ENCODE data around the gene JTB. TPM values are rescaled to one million over a fixed set of nuclear protein-coding genes. Genes with fewer than 3 reads are reported as not detected.

The JTB gene
- total and polyA plus RNA-seq, 12 donors: 49.4 to 225 (median 66.1) TPM

GRCh38 chr1:153957744-153958110, 19.7 kb downstream of the JTB start:
- peak in 5 of 8 donors; percentile 0 to 28 (median 1) for ATAC-seq
- intact Hi-C loops (cut with DNase I): loop anchor here in 1 of 10 donors (10.0 kb wide), 1 partner anchor 163 kb away; no protein-coding TSS in a partner anchor
- peaks cover 0 to 53% (median 25%) of the 10 kb centered on the region in 9 donors for H3K36me3 ChIP-seq
- 1% methylated on average over 13 of the region's 13 CpGs for WGBS, 2 donors
- peak overlapping the region; percentile 85 to 98 (median 94) for H3K27ac ChIP-seq
- TF ChIP-seq, protein P1, sequence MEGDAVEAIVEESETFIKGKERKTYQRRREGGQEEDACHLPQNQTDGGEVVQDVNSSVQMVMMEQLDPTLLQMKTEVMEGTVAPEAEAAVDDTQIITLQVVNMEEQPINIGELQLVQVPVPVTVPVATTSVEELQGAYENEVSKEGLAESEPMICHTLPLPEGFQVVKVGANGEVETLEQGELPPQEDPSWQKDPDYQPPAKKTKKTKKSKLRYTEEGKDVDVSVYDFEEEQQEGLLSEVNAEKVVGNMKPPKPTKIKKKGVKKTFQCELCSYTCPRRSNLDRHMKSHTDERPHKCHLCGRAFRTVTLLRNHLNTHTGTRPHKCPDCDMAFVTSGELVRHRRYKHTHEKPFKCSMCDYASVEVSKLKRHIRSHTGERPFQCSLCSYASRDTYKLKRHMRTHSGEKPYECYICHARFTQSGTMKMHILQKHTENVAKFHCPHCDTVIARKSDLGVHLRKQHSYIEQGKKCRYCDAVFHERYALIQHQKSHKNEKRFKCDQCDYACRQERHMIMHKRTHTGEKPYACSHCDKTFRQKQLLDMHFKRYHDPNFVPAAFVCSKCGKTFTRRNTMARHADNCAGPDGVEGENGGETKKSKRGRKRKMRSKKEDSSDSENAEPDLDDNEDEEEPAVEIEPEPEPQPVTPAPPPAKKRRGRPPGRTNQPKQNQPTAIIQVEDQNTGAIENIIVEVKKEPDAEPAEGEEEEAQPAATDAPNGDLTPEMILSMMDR (IDR thresholded peaks at IDR 0.05): no peak
- peaks cover 16 to 76% (median 56%) of the 10 kb centered on the region in 9 donors for H3K4me1 ChIP-seq
- H3K9me3 ChIP-seq: no peaks in the 10 kb centered on the region
- no peak for DNase-seq
- peak overlapping the region; percentile 71 to 99 (median 94) for H3K4me3 ChIP-seq
- no peaks in the 10 kb centered on the region for H3K27me3 ChIP-seq

DNA sequence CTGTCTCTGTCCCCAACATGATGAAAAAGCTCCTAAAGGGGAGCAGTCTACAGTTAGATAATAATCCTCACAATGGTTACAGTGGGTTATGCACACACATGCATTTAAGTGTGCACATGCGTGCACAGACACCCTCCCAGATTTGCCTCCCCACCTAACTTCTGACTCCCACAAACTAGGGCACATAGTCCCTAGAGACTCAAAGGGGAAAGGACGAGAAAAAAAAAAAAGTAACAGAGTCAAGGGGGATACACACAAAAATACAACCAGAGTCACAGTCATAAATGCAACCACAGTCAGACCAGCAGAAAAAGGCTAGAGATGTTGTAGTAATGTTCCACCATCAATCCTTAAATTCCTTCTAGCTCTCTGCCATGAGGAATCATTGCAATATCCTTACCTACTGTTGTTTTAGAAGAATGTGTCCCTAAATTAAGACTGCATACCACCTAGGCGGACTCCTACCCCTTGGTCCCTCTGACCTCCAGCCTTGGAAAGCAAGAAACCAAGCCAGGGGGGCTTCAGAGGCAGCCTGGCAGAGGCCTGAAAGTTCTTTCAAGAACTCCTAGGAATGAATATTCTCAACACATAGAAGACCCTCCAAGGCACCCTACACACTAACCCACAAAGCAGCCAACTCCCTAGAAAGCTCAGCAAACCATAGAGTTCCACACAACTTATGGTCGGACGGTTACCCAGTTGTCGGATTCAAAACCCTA, 20.3 kb downstream of the JTB start:
- H3K27me3 ChIP-seq: no peaks in the 10 kb centered on the region
- H3K27ac ChIP-seq: peak overlapping the region in 9 of 10 donors; percentile 85 to 98 (median 95)
- no peak for DNase-seq
- TF ChIP-seq, protein P1 (IDR thresholded peaks at IDR 0.05): no peak
- intact Hi-C loops (cut with DNase I): loop anchor here in 1 of 10 donors (10.0 kb wide), 1 partner anchor 162 kb away; no protein-coding TSS in a partner anchor
- H3K36me3 ChIP-seq: peaks cover 0 to 58% (median 31%) of the 10 kb centered on the region in 9 donors
- WGBS, 2 donors: 29 to 32% methylated on average over 6 of the region's 6 CpGs
- H3K4me3 ChIP-seq: peak overlapping the region; percentile 71 to 99 (median 94)
- no peak for ATAC-seq
- peaks cover 11 to 70% (median 51%) of the 10 kb centered on the region in 9 donors for H3K4me1 ChIP-seq
- no peaks in the 10 kb centered on the region for H3K9me3 ChIP-seq

DNA sequence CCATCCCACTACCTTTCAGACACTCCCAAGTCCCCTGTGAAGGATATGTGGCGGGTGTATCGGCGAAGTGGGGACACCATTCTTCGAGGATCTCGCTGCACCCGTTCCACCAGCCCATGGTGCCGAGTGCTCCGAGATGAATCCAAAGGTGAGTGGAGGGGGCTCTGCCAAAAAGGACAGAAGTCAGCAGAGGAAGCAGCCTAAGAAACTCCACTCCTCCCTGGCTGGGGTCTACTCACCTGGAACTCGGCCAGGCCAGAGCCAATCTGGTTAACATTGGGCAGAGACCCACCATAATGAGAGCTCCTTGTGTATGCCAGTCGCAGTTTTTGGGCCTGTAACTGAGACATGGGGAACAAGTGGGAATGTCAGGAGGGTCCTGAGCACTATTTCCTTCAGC, 22.6 kb downstream of the JTB start:
- Histone ChIP-seq H3K27ac (peak overlapping the region in 1 of 10 donors; percentile 21), H3K36me3 (peaks cover 0 to 59% (median 42%) of the 10 kb centered on the region in 9 donors), H3K27me3 (no peaks in the 10 kb centered on the region), H3K9me3 (no peaks in the 10 kb centered on the region), H3K4me1 (peaks cover 5 to 48% (median 35%) of the 10 kb centered on the region in 9 donors), H3K4me3 (no peak overlapping the region)
- TF ChIP-seq, protein P1 (IDR thresholded peaks at IDR 0.05): no peak
- DNase-seq: peak in 1 of 2 donors; percentile 2
- intact Hi-C loops (cut with DNase I): loop anchor here in 1 of 10 donors (10.0 kb wide), 1 partner anchor 160 kb away; no protein-coding TSS in a partner anchor
- WGBS, 2 donors: 93 to 94% methylated on average over 10 of the region's 10 CpGs
- no peak for ATAC-seq

DNA sequence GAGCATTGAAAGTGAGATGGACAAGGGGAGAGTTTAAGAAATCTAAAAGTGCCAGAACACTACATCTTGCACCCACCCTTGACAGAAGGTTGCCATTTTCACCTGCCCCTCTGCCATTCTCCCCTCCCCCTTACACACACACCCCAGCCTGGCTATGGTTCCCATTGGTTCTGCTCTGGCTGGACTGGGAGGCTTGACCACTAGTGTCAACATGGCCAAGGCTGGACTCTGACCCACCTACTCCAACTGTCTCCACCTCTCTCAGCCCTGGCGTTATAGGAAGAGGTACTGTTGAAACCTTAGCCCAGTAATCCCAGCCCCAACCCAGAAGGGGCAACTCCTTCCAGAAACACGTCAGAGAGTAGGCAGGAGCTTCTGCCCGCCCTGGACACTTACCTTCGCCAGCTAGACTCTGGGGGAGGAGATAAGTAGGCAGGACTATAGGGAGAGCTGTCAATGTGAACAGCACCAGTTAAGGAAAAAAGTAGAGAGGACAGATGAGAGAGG, 23.6 kb downstream of the JTB start:
- no peaks in the 10 kb centered on the region for H3K9me3 ChIP-seq
- H3K36me3 ChIP-seq: peaks cover 0 to 63% (median 46%) of the 10 kb centered on the region in 9 donors
- ATAC-seq (no peak), DNase-seq (peak in 1 of 2 donors; percentile 3)
- no peak overlapping the region for H3K4me3 ChIP-seq
- no peaks in the 10 kb centered on the region for H3K27me3 ChIP-seq
- intact Hi-C loops (cut with DNase I): loop anchor here in 1 of 10 donors (10.0 kb wide), 1 partner anchor 159 kb away; no protein-coding TSS in a partner anchor
- peaks cover 5 to 39% (median 27%) of the 10 kb centered on the region in 9 donors for H3K4me1 ChIP-seq
- TF ChIP-seq, protein P1 (IDR thresholded peaks at IDR 0.05): no peak
- peak overlapping the region in 1 of 10 donors; percentile 11 for H3K27ac ChIP-seq
- WGBS, 2 donors: 80 to 82% methylated on average over 4 of the region's 4 CpGs
